Sigmoid colon (tissue), 4 donors: Measurements from ENCODE around the gene FXR1.

Experiments used
- CTCF ChIP-seq, 4 experiments: fragments of 450-650 bp in 3 of 4; fragments of 200-600 bp in 1 of 4; IDR thresholded peaks; one replicate each; pipeline ENCODE4 v1.5.1; 2016 to 2019; ENCODE audit warnings: antibody characterized with exemption in 4 of 4, mild to moderate bottlenecking in 3 of 4, moderate library complexity in 2 of 4
- POLR2AphosphoS5 ChIP-seq, 4 donors: sonication (generic); formaldehyde crosslinking; IDR thresholded peaks; one replicate each; pipeline ENCODE4 v1.6.1; 2017; ENCODE audit warnings: antibody characterized with exemption in 4 of 4

GRCh38 chr3:180875124-180875698 lies 37.3 kb upstream of the FXR1 start:
- TF ChIP-seq CTCF (IDR thresholded peaks at IDR 0.05) (no peak), POLR2AphosphoS5 (IDR thresholded peaks at IDR 0.05) (no peak)
